HG02970 (cell line): ENCODE data around the gene SFXN5.

ENCODE experiments used
- ATAC-seq: cut with Tn5 transposase; IDR thresholded peaks from one replicate; pipeline ENCODE4 v1.9.1; 2021; ENCODE audit warnings: mild to moderate bottlenecking, moderate library complexity, moderate number of reproducible peaks; ENCODE audit not compliant: unreplicated experiment, low FRiP score

Gene SFXN5

DNA sequence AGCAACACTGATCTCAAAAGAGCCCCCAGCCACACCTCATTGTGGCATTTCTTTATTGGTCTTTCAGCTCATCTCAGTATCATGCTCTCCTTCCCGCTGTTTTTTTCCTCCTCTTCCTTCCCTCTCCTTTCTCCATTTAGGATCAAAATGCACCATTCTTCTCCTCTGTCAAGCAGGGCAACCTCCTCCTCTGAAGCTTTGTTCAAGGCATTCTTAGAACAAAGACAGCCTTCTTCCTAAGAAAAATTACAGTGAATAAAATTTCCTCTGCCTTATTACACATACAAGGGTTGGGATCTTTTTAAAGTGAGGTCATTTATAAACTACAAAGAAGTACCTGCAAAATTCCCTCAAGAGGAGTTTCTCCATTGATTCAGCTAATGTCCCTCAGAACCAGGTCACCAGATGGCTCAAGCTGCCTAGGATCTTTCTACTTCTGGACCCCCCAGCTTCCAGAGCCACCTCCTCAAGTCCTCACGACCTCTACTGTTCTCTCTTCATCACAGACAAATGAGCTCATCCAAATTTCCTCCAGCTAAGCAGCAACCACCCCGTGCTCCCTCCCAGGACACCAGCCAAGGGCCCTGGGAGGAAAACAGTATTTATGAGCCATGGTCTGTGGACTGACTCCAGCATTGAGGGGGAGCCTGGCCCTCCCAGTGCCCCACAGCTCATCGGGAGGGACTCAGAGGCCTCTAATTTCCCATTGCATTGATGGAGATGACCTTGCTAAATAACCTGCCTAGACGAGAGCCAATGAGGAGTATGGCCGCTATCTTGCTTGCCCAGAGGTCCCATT, 18.0 kb downstream of the SFXN5 start:
- no peak for ATAC-seq

DNA sequence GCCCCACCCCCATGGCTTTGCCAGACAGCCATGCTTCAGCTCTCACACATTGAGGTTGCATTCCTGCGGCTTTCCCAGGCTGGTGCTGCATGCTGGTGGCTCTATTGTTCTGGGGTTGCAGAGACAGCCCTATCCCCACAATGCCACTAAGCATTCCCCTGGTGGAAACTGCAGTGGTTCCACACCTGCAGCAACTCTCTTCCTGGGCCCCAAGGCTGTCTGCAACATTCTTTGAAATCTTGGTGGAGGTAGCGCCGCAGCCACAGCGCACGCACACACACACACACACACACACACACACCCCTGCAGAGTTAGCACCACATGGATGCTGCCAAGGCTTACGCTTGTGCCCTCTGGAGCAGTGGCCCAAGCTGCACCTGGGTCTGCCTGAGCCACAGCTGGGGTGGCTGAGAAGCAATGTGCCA, 21.4 kb downstream of the SFXN5 start:
- no peak for ATAC-seq

DNA sequence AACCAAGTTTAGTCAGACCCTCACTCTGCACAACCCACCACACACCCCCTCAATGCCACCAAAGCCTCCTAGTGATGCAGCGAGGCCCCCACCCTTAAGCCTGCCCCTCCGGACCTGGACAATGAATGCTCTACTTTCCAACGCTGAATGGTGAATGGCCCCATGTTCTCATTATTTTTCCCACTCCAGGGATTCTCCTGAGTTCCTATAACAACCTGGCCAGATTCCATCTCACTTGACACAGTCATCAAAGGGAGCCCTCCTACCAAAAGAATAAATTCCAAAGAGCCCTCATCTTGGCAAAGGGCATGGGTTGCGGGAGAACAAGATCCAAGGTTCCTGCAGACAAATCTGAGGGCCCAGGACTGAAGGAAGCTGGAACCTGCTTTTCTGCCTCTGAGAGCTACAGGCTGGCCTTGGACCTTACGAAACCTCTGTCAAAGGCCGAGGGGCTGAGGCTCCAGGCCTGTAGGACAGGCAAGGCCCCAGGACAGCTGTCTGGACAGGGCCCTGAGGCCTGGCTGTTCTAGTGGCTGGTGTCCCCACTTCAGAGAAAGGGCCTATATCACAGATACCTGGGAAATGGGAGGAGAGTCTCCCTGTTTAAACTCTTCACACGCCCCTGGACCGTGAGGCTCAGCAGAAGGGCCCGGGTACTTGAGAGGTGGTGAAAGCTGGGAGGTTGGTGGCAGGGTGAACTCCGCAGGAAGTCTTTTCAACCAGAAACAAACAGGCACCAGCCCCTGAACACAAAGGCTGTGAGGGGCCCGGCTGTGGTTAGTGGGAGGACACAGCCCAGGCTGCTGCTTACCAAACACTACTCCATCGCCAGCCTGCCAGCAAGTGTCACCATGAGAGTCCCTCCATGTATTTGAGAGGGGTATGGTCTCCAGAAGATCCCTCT, 27.3 kb downstream of the SFXN5 start:
- no peak for ATAC-seq

DNA sequence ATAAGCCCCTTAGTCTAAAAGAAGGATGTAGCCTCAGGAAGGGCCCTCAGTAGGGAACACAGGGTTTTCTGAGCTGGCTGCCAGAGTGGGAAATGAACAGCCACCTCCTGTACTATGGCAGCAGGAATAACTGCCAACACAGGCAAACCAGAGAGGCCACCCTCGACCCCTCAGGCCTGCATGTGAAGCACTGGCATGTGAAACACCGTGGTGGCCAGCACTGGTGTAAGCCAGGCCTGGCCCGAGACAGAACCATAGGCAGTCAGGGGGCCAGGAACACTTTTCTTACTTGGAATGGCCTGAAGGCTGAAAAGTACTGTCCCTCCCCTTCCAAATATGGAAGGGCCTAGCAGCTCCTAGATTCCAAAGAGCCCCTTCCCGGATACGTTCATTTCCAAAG, 28.2 kb downstream of the SFXN5 start:
- no peak for ATAC-seq

DNA sequence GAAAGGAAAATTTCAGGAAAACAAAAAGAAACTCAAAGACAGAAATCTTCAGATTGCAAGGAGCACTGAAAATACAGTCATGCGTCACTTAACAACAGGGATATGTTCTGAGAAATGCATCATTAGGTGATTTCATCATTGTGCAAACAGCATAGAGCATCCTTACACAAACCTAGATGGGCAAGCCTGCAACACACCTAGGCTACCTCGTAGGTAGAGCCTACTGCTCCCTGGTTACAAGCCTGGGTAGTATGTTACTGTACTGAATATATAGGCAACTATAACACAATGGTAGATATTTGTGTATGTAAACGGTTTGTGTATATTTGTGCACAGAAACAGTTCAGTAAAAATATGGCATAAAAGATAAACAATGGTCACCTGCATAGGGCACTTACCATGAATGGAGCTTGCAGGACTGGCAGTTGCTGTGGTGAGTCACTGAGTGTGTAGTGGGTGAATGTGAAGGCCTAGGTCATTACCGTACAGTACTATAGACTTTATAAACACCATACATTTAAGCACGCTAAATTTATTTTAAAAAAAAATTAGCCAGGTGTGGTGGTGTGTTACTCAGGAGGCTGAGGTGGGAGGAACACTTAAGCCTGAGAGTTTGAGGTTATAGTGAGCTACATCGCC, 33.4 kb downstream of the SFXN5 start:
- no peak for ATAC-seq

DNA sequence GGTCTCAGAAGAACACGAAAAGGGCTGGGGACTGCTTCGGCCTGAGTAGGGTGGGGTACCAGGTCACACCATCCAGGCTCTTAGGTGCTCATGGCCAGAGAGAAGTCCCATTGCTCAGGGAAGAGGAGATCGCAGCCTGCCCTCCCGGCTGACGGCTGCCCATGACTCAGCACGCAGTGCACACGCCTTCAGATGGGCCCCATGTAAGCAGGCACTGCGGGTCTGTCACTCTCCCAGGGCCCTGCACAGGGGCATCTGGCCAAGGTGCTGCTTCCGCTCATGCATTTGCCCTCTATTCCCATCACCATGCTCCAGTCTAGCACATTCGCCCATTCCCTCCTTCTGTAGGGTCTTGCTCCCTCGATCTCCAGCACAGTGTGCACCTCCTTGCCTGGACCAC, 34.7 kb downstream of the SFXN5 start:
- ATAC-seq = no peak

DNA sequence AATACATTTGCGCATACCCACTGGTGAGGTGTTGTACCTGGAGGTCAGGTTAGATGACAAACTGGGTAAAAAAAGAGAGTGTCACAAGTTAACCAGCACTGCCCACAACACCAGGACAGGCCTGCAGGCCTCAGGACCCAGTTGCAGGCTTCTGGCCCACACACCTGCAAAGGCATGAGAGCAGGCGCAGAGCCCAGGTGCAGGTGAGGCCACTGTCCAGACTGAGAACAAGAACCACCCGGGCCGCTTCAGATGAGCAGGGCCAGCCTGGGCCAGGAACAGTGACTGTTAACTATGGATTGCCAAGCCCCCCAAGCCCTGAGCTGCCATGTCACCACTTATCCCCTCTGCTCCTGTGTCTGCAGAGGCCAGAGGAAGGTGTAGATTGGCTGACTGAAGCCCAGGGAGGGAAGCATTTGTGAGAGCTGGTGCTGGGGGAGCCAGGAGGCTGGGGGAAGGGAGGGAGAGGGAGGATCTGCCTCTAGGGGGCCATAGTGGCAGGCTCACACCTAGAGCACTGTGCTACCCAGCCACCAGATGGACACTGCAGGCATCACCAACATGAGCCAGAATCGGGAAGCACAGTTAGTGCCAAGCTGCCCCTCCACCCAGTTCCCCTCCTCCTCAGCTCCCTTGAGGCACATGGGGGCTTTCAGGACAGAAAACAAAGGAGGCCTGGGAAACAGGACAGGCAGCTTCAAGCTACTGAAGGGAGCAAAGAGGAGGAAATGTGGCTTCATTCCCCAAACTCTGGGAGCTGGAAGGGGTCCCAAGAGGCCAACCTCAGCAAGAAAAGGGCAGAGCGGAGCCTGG, 35.4 kb downstream of the SFXN5 start:
- no peak for ATAC-seq

DNA sequence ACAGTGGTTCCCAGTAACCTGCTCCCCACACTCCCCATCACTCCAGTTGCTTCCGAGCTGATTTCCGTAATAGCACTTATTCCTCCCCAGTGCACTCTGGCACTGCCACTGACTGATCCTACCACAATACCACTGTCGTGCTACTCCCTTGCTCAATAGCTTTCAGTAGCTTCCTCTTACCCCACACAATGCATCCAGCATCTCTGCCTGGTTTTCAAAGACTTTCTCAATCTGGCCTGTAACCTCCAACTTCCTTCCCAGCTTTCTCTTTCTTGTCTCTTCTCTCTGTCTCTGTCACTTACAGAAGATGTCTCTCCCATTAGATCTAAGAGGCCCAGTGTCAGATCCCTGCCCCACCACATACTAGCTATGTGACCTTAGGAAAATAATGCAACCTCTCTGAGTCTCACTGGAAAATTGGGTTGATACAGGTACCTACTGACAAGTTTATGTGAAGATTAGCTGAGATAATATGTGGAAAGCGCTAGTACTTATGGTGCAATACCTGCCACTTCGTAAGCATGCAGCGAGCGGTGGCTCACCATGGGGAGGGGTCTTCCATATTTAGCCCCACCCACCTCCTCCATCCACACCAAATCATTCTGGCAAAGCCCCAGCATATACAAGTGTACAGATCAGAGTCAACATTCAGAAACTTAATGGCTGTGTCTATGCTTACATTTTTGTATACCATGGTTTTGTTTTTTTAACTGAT, 36.7 kb downstream of the SFXN5 start:
- no peak for ATAC-seq

DNA sequence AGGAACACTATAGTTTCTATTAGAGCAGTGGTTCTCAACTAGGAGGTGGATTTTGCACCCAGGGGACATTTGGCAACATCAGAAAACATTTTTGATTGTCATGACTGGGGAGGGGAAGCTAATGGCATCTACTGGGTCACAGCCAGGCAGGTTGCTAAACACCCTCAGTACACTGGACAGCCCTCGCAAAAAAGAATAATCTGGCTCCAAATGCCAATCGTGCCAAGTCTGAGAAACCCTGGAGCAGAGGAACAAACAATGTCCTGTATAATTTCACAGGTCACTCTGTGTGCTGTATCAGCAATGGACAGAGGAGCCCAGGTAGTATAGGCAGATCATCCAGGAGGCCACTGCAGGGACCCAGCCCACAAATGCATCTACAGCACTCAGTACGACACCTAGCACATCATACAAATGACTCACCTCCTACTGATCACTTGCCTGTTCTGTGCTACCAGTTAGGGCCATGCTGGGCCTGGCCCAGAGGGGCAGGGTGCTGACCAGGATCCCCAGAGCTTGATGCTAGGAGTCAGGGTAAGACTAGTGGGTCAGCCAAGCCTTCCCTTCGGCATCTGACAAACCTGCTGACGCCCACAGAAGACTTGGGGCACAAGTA, 37.6 kb downstream of the SFXN5 start:
- no peak for ATAC-seq

DNA sequence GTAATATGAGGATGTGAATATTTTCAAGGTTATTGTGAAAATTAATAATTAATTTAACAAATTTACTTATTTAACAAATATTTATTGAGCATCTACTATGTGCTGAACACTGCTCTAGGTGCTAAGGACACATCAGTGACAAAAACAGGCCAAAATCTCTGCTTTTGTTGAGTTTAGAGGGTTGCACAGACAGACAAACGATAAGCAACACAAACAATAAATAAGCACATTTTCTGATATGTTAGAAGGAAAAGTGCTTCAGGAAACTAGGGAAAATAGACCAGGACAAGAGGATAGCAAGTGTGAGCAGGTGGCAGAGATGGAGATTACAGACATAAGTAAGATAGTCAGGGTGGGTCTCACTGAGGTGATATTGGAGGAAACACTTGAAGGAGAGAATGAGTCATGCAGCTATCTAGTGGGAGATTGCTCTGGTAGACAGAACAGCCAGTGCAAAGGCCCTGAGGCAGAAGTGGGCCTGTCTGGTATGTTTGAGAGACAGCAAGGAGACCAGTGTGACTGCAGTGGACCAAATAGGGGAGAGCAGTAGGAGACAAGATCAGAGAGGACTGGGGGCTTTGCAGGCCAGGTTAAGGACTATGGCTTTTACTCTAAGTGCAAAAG, 38.3 kb downstream of the SFXN5 start:
- no peak for ATAC-seq

DNA sequence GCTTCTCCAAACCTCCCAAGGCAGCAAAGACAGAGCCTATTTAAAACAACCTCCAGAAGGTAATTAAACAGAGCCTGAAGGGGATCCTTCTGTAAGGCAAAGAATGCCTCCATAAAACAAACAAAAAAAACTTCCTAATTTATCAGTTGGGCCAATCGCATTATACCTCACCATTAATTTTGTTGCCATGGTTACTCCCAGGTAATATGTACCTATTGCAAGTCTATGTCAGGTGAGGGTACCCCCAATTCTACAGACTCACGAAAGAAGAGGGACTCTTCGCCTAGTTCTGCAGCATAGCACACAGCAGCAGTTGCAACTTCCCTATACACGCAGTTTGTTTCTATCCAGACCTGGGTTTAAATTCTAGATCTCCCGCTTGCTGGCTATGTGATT, 38.8 kb downstream of the SFXN5 start:
- ATAC-seq = no peak

DNA sequence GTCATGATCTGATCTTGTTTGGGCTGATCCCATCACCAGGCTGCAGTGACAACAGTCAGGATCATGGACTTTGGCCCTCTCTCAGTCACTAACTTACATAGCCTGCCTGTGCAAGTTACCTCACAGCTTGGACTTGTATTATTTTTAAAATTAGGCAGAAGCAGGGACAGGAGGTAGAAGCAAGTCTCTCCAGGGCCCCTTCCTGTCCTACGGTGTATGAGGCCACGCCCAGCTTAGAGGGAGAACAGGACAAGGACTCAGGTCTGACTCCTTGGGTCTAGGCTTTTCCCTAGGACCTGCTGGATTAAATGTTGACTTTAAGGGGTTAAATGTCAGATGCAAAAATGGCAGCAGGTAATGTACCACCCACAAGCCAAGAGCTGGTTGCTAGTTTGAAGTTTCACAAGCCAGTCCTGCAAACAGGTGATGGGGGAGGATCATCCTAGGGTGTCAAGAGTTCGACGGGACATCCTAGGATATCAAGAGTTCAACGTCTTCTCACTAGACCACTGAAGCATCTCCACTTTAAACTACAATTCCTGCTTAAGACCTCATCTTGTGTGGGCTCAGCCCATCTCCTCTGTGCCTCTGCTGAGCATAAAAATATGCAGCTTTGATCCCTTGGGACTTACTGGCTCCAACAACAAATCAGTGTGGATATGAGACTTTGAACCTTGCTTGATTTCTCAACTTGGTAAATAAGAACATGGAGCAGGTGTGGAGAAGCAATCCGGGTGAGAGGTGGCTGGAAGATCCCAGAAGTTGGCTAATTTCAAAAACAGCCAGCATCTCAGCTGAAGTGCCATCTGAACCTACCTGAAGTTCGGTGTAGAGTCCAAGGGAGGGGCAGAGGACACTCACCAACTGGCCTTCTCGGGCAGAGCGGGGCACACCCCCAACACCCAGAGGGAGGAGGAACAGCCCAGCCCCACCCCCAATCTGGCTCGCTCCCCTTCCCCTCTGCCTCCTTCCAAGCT, 39.5 kb downstream of the SFXN5 start:
- ATAC-seq = no peak

DNA sequence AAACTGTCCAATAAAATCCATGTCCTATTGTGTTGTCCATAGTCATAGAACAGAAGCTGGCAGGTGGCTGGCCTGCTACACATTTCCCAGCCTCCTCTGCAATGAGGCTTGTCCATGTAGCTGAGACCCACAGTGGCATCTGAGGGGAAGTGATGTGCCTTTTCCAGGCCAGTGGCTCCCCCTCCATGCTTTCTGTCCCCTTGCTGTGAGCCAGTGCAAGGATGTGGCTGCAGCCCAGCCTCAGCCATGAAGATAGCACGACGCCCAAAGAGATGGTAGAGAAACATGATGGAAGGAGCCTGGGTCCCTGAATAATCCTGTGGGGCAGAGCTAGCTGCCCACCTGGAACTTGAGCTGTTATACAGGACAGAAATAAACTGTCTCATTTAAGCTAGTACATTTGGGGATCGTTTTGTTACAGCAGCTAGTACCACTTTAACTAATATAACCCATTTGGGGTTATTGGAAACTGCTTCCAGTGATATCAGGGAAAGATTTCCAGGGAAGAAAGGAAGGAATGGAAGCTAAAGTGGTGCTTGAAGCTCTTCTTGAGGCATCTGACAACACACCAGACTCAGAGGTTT, 40.3 kb downstream of the SFXN5 start:
- ATAC-seq = no peak

DNA sequence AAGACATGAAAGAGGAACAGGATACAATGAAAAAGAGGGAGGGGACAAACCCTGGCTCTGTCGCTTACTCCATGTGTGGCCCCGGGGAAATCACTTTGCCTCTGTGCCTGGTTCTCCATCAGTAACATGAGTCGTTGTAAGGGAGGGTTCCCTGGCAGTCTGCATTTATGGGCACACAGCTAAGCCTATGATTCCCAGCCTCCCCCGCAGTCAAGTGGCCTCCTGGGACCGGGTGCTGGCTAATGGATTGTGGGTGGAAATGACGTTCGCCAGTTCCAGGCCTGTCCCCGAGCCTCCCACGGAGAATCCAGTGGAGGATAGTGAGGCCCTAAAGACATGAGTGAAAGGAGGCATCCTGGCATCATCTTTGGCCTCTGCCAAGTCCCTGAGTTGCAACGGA, 42.7 kb downstream of the SFXN5 start:
- ATAC-seq = no peak

DNA sequence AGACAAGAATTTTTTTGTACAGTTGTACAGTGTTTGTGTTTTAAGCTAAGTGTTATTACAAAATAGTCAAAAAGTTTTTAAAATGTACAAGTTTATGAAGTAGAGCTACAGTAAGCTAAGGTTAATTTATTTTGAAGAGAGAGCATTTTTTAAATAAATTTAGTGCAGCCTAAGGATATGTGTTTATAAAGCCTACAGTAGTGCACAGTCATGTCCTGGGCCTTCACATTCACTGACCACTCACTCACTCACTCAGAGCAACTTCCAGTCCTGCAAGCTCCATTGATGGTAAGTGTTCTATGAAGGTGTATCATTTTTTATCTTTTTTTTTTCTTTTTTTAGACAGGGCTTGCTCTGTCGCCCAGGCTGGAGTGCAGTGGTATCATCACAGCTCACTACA, 44.2 kb downstream of the SFXN5 start:
- no peak for ATAC-seq

DNA sequence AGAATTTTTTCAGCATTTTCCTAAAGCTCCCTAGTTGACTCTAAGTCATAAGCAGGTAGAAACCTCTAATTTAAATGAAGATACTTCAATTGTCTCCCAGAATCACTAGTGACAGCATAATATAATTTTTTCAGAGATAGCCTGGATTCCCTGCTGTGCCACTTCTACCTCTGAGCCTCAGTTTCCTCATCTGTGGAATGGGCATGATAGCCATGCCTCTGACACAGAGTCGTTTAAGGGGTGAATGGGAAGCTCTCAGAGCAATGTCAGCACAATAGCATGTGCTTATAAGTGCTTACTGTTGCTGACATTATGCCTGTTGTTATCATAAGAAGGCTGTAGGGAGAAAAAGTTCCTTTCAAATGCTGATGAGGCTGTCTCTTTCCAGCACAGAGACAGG, 48.0 kb downstream of the SFXN5 start:
- ATAC-seq = no peak

DNA sequence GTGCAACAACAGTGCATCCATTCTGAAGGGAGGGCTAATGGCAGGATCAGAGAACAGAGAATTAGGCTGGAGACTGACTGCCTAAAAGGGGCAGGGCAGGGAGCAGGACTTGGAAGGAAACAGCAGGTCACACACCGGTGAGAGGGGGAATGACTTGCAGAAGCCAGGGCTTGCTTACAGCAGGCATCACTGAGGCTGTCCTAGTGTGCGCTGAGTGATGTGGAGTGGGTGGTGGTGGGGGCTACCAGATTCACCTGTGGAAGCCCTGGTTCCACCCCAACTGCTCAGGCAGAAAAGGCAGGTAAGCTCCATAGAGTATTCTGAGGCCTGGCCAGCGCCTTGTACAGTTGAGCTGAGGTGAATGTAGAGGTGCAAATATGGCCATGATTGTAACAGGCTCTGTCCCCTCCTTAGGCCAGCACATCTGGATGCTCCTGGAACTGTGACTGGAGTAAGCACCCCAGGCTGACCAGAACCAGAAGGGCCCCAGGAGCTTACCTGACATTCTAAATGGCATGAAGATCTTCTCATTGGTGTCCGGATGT, 49.4 kb downstream of the SFXN5 start:
- ATAC-seq = no peak
